ENCODE measurements around the gene ZEB1. TPM values are rescaled to one million over a fixed set of nuclear protein-coding genes. Genes with fewer than 3 reads are reported as not detected.

ZEB1 gene
- total and polyA plus RNA-seq, 10 of the 15 experiments (the other 5 are each of a cell fraction or from before 2014, with no cell fraction given) = 10.4 to 35.6 (median 24.5) TPM

DNA sequence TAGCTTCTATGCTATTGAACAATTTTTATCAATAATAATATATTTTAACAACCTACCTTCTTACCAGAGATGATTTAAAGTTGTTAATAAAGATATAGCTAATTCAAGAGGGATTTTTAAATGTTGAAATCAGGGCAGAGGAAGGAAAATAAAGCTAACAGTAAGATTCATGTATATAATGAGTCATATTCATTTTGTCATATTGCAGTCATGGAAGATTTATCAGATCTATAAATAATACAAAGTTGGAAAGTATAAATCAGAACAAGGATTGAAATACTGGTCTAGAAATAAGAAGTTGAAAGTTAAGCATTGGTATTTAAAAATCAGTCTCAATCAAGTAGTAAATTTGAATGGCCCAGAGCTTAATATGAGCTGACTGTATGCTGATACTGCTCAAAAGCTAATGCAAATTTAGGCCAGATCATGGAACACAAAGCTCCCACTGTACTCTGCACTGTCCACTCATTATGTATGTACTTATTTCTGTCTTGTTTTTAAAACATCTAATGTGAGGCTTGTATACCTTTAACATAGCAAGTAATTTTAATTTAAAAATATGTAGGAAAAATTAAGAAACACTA lies 196.9 kb downstream of the ZEB1 start (continued):
- TF ChIP-seq PRDM15 (CRISPR knock-in tag; IDR thresholded peaks at IDR 0.05) (no peak), SP1 (IDR thresholded peaks at IDR 0.05; ENCODE audit: low read depth, low read length) (no peak), RUNX3 (IDR thresholded peaks at IDR 0.05; ENCODE audit: low read length) (no peak), USF1 (IDR thresholded peaks at IDR 0.05; ENCODE audit: borderline replicate concordance, extremely low read length, insufficient read depth, low read depth, low read length) (no peak)
- TF ChIP-seq, protein P1, sequence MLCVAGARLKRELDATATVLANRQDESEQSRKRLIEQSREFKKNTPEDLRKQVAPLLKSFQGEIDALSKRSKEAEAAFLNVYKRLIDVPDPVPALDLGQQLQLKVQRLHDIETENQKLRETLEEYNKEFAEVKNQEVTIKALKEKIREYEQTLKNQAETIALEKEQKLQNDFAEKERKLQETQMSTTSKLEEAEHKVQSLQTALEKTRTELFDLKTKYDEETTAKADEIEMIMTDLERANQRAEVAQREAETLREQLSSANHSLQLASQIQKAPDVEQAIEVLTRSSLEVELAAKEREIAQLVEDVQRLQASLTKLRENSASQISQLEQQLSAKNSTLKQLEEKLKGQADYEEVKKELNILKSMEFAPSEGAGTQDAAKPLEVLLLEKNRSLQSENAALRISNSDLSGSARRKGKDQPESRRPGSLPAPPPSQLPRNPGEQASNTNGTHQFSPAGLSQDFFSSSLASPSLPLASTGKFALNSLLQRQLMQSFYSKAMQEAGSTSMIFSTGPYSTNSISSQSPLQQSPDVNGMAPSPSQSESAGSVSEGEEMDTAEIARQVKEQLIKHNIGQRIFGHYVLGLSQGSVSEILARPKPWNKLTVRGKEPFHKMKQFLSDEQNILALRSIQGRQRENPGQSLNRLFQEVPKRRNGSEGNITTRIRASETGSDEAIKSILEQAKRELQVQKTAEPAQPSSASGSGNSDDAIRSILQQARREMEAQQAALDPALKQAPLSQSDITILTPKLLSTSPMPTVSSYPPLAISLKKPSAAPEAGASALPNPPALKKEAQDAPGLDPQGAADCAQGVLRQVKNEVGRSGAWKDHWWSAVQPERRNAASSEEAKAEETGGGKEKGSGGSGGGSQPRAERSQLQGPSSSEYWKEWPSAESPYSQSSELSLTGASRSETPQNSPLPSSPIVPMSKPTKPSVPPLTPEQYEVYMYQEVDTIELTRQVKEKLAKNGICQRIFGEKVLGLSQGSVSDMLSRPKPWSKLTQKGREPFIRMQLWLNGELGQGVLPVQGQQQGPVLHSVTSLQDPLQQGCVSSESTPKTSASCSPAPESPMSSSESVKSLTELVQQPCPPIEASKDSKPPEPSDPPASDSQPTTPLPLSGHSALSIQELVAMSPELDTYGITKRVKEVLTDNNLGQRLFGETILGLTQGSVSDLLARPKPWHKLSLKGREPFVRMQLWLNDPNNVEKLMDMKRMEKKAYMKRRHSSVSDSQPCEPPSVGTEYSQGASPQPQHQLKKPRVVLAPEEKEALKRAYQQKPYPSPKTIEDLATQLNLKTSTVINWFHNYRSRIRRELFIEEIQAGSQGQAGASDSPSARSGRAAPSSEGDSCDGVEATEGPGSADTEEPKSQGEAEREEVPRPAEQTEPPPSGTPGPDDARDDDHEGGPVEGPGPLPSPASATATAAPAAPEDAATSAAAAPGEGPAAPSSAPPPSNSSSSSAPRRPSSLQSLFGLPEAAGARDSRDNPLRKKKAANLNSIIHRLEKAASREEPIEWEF (IDR thresholded peaks at IDR 0.05; ENCODE audit: insufficient replicate concordance, low read depth, low read length) = no peak
